PFSK-1 (cell line): ENCODE data around the gene PRDM15.

Experiments used
- FOXP2 ChIP-seq: optimal IDR thresholded peaks from 2 replicates; pipeline ENCODE3; 2011; ENCODE audit warnings: borderline replicate concordance, control low read depth, inconsistent platforms; ENCODE audit not compliant: insufficient read depth; ENCODE audit errors: extremely low read length, extremely low read depth
- POLR2AphosphoS5 ChIP-seq: IDR thresholded peaks from 2 replicates; pipeline ENCODE4 v1.6.1; 2012; ENCODE audit warnings: low read depth, mild to moderate bottlenecking, control low read depth, low read length, moderate library complexity
- REST ChIP-seq, 2 experiments: IDR thresholded peaks; 2 replicates each; pipeline versions ENCODE4 v1.6.1 to v1.8.0; 2011 to 2012; ENCODE audit warnings: low read depth in 2 of 2, low read length in 2 of 2, control low read depth in 1 of 2, inconsistent platforms in 1 of 2, mild to moderate bottlenecking in 1 of 2, moderate library complexity in 1 of 2; ENCODE audit not compliant: insufficient read depth in 1 of 2
- SIN3A ChIP-seq: IDR thresholded peaks from 2 replicates; pipeline ENCODE4 v1.6.1; 2012; ENCODE audit warnings: mild to moderate bottlenecking, low read length, moderate library complexity, borderline replicate concordance; ENCODE audit not compliant: insufficient read depth
- TAF1 ChIP-seq: IDR thresholded peaks from 2 replicates; pipeline ENCODE4 v1.6.1; 2012; ENCODE audit warnings: low read length, control low read depth, borderline replicate concordance; ENCODE audit not compliant: insufficient read depth

Gene PRDM15

GRCh38 chr21:41755258-41755933 is 123.7 kb downstream of the PRDM15 start:
- TF ChIP-seq FOXP2 (no peak), TAF1 (no peak), REST (IDR thresholded peaks at IDR 0.05; ENCODE audit: insufficient read depth in 1 of 2, low read depth in 2 of 2, low read length in 2 of 2) (no peak), POLR2AphosphoS5 (no peak), SIN3A (no peak)

GRCh38 chr21:41754479-41754891 is 124.7 kb downstream of the PRDM15 start:
- no peak for TF ChIP-seq FOXP2
- no peak for TF ChIP-seq POLR2AphosphoS5
- TF ChIP-seq SIN3A = no peak

DNA sequence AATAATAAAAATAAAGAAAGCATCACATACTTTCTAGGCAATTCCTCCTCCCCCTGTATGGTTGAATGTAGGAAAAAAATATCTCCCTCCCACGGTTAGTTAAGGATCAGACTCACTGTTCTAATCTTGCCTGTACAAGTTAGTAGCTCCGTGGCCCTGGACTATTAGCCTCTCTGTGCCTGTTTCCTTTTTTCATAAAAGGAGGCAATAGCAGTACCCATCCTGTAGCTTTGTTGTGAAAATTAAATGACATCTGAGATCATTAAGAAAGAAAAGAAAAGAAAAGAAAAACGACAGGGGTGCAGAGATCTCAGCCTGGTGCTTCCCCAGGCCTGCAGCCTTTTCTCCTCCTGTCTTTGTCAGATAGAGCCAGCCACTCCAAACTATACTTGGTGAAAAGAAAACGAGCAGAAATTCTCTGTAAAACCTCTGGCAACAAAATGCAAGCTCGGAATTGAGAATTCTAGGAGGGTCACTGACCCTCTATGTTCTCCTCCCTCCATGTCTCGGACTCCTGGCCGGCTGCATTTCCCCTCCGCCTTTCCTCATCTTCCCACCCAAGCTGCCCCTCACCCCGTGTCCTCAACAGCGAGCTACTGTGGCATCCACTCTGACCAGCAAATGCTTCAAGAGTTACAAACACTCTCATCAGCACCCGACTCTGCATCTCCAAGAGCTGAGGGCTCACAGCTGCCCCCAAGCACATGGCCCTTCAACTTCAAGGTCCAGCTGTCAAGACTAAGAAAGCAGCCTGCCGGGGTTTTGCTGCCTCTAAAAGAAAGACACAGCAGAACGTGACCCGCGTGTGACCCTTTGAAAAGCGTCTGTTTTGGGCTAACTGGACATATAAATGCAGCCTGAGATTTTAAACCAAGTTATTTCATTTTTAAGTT is 125.9 kb downstream of the PRDM15 start:
- TF ChIP-seq REST (IDR thresholded peaks at IDR 0.05; ENCODE audit: insufficient read depth in 1 of 2, low read depth in 2 of 2, low read length in 2 of 2) (no peak), TAF1 (no peak), FOXP2 (no peak), SIN3A (no peak), POLR2AphosphoS5 (no peak)

GRCh38 chr21:41752231-41752681 is 126.9 kb downstream of the PRDM15 start:
- TF ChIP-seq REST (IDR thresholded peaks at IDR 0.05; ENCODE audit: insufficient read depth in 1 of 2, low read depth in 2 of 2, low read length in 2 of 2) (no peak), TAF1 (no peak), POLR2AphosphoS5 (no peak), SIN3A (no peak), FOXP2 (no peak)

GRCh38 chr21:41751611-41752011 is 127.5 kb downstream of the PRDM15 start:
- TF ChIP-seq POLR2AphosphoS5 (no peak), REST (IDR thresholded peaks at IDR 0.05; ENCODE audit: insufficient read depth in 1 of 2, low read depth in 2 of 2, low read length in 2 of 2) (no peak), SIN3A (no peak), FOXP2 (no peak), TAF1 (no peak)
